ENCODE data around the gene ETS1.

Gene ETS1

GRCh38 chr11:128618603-128619002, 31.2 kb upstream of the ETS1 start:
- DNase-seq, result no peak

- DNase-seq, result no peak
These were observed 28.8 kb upstream of the ETS1 start for GRCh38 chr11:128616161-128616560.

DNA sequence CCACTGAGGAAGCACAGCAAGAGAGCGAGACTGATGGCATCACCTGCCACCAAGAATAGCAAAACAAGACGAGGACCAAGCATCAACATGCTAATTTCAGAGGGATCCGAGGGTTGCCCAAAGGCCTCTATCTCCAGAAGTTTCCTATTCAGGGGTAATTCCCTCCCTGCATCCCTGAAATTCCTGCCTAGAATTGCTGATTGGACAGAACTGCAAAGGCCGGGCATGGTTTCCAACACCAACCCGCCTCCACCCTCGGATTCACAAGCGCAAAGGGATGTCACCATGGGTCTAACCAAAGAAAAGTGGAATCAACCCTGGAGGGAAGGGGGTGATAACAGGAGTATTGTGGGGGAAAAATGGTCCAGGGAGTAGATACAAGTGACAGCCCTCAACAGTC, 28.3 kb upstream of the ETS1 start:
- no peak for DNase-seq

GRCh38 chr11:128615076-128615475, 27.7 kb upstream of the ETS1 start:
- DNase-seq, result no peak

DNA sequence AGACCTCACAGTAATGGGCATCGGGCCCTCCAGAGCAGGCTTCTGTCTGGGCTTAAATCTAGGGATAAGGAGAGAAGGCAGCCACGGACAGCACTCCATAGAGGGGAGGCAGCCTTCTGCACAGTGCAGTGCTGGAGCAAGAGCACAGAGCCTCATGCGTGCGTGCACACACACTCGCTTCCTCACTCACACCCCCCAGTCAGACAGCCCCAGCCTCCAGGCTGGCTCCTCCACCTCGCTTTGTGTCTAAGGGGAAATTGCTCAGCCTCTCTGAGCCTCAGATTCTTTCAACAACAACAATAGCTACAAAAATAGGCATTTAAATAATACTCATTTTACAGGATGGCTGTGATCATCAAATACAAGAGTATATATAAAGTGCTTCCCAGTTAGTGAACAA, 26.7 kb upstream of the ETS1 start:
- DNase-seq, result no peak

DNA sequence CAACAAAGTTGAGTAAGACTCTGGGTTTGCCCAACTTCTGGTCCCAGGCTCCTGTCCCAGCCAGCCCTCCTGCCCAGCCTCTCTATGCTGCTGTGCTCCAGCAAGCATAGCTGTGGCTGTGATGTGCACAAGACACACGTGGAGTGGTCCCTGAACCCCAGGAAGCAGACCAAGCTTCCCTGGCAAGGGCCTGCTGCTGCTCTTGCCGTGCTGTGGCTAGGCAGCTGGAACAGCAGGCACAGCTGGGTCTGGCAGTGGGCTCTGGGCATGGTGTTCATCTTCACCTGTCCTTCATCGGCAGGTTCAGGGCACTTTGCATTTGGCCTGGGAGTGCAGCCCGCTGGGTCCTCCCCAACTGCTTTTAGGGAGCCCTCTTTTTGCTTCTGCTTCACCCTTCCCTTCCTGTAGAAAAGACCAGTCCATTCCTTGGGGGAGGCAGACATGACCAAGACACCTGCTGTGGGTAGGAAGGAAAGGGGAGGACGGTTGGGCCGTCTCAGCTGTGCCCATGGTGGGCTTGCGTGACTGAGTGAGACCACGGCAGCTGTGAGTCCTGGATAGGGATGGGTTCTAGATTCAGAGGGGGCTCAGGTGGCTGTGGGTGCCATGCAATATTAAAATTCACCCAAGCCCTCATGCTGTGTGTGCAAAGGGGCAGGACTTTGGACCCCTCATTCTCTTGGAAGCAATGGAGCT, 26.1 kb upstream of the ETS1 start:
- no peak for DNase-seq

DNA sequence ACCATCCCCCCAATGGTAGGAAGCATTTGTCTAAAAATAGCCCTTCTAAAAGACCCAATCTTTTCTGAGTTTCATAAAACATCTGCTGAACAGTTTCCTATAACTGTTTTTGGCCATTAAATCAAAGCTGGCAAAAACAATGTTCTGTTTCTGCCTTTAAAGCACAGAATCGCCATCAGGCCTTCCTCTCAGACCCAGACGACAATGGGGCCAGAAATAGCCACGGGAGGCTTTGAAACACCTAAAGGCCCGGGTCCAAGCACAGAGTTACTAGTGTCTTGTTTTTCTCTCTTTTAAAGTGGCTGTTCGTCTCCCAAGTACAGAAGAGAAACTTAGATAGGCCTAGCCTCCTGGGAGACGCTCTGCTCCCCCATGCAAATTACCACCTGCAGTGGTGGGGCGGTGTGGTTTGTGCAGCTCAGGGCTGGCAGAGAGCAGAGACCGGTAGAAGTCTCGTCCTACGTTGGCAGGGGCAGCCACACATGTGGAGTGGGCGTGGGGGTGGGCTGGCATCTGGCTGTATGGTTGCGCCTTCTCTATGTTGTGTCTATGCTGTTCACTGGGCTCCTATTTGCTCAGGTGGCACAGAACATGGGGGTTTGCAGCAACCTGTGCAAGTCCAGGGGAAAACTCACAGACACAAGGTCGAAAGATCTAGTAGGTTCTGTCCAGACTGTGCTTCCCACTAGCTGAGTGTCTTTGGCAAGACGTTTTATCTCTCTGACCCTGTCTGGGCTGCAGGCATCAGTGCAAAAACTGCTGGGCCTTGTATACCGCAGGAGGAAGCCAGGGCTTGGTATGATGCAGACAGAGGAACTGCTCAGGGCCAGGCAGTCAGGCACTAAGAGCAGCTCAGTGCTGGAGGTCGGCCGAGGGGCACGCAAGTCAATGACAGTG, 23.6 kb upstream of the ETS1 start:
- DNase-seq, result no peak

GRCh38 chr11:128609785-128610184, 22.4 kb upstream of the ETS1 start:
- peak; percentile 29 for DNase-seq

- no peak for DNase-seq
These were observed 21.5 kb upstream of the ETS1 start for GRCh38 chr11:128608746-128609407.

DNA sequence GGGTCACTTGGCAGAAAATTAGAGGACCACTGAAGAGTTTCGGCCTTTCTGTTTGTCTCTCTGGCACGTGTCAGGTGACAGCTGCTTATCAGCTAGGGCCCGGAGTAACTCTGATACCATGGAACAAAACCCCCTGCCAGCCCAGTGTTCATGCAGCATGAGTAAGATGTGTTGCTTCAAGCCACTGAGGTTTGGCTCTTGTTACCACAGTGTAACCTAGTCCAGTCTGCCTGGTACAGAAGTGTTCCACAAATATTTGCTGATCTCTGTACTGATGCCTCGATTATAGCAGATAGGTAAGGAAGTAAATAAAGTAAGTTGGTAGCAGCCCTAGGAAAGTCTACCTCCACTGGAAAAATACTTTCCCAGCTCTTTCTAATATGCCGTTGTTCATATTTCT, 20.5 kb upstream of the ETS1 start:
- DNase-seq, result no peak

GRCh38 chr11:128604723-128605122, 17.4 kb upstream of the ETS1 start:
- DNase-seq, result peak; percentile 54

DNA sequence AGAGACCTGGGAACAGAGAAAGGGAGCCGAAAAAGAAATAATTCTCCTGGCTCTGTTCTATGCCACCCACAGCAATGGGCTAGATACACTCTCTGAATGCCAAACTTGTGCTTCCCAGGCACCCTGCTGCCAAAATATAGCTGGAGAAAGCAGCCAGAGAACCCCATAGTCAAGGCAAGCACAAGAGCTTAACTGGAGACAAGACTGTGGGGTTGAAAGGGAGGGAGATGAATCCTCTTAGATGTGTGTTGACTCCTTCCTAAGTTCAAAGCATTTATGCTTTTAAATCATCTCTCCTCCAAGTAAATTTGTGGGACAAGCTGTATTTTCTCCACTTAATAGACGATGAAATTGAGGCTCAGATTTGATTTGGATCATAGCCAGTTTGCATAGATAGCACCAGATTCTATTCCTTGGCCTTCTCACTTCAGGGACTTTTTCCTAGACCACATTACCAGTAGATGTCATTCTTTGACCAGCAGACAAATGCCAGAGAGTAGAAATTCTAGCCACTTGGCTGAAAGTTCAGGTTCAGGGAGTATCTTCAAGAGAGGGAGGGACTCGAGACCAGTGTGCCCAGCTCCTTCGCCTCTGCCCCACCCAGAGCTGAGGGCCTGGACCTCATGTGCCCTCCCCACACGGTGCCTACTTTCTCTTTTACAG, 16.5 kb upstream of the ETS1 start:
- peak; percentile 25 for DNase-seq

- DNase-seq, result no peak
These were observed 15.8 kb upstream of the ETS1 start for GRCh38 chr11:128603003-128603696.

DNA sequence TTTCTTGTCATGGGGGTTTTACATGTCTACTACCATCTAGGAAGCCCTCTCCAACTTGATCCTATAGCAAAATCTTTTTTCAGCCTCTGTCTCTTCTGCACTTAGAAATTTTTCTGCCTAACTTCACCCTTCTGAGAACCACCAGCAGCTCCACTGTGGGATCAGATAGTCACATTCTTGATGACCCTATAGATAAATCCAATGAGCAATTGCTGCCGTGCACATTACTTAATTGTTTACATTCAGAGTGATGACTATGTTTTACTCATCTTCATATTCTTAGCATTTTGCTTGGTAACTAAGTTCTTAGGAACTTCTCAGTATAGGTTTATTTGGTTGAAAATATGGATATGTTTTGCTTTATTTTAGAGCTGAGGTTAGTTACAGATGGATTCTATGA, 12.4 kb upstream of the ETS1 start:
- no peak for DNase-seq

- no peak for DNase-seq
These were observed 11.3 kb upstream of the ETS1 start for GRCh38 chr11:128598506-128599150.

GRCh38 chr11:128598096-128598495, 10.7 kb upstream of the ETS1 start:
- no peak for DNase-seq

- DNase-seq, result no peak
These were observed 9.9 kb upstream of the ETS1 start for GRCh38 chr11:128597209-128597608.

DNA sequence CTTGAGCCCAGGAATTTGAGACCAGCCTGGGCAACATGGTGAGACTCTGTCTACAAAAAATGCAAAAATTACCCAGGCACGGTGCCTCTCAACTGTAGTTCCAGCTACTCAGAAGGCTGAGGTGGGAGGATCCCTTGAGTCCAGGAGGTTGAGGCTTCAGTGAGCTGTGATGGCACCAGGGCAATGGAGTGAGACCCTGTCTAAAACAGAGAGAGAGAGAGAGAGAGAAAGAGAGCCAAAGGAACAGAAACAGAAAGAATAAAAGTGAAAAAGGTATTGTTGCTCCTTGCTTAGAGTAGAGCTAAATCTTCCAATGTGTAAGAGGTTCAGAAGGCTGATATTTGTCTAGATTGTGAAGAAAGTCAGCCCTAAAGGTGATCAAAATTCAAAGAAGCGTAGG, 8.9 kb upstream of the ETS1 start:
- no peak for DNase-seq

DNA sequence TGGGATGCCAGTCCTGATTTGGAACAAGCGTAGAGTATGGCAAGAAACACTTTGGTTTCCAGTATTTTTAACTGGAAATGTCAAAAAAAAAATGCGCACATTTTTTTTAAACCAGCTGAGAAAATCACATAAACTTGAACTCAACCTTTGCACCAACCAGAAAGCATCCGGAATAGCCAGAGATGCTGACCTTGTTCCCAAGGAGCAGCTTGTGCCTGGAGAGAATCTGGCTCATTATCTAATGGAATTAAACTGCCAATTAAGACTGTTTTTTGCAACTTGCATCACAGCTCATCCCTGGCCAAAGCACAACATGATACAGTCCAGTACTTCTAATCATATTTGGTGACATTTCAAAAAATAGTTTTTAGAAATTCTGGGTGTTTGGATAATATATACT, 8.4 kb upstream of the ETS1 start:
- no peak for DNase-seq

DNA sequence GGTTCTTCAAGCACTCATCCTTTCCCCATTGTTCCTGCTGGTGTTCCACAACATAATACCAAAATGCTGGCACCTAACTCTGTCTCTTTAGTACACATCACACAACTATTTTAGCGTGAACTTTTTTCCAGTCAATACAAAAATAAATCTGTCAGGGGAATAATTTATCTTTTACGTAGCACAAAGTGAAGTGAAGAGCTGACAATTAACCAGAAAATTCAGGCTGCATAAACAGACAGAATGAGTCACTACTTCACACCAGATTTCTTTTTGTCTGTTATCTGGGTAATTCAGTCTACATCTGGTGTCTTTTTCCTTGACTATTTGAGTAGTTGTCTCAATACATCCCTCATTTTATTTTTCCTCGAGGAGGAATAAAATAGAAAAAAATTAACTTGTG, 7.9 kb upstream of the ETS1 start:
- peak; percentile 69 for DNase-seq

GRCh38 chr11:128594226-128594625, 6.9 kb upstream of the ETS1 start:
- DNase-seq, result no peak

DNA sequence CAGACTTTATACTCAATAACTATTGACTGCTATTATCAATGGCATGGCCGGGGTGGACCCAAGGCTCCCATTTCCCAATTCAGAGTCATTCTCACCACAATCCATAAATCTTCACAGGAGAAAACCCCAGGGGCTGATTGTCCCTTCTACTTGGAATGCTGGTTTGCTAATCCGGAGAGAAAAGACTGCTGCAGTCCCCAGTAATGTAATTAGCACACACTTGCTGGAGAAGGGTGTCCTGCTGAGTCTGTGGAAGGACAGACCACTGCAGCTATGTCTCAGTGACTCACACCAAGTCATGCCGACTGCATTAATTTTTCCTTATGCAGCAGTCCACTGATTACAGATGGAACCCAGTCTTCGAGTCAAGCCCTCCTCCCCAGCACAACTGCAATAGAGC, 5.9 kb upstream of the ETS1 start:
- DNase-seq, result peak; percentile 42

Data from NCI-H69 (cell line).